GM19328 (cell line): ENCODE data around the gene RGL2.
"Not testable (repeated sequence)": the region's sequence is repeated elsewhere in the genome, so short reads cannot be mapped to it uniquely, and the experiment has no call there.

Source experiments
- ATAC-seq: cut with Tn5 transposase; IDR thresholded peaks from one replicate; pipeline ENCODE4 v1.9.1; 2021; ENCODE audit warnings: mild to moderate bottlenecking, moderate library complexity; ENCODE audit not compliant: unreplicated experiment

RGL2 gene

DNA sequence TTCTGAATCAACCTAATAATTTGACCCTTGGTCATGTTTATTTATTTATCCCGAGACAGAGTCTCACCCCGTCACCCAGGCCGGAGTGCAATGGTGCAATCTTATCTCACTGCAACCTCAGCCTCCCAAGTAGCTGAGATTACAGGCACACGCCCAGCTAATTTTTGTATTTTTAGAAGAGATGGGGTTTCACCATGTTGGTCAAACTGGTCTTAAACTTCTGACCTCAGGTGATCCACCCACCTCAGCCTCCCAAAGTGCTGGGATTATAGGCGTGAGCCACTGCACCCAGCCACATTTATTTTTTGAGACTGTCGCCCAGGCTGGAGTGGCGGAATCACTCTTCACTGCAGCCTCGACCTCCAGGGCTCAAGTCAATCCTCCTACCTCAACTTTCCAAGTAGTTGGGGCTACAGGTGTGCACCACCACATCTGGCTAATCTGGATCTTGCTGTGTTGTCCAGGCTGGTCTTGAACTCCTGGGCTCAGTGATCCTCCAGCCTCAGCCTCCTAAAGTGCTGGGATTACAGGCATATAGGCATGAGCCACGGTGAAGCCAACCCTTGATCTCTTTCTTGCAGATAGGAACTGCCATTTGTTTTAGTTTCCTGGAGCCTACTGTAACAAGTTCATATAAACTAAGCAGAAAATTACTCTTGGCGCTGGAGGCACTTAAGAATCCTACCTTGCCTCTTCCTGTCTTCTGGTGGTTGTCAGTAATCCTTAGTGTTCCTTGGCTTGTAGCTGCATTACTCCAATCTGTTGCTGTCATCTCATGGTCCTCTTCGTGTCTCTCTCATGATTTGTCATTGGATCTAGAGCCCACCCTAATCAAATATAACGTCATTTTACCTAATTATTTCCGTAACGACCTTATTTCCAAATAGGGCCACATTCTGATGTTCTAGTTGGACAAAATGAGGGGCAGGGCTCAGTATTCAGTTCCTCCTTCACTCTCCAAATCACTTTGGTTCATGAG is 24.5 kb downstream of the RGL2 start:
- ATAC-seq: no peak

DNA sequence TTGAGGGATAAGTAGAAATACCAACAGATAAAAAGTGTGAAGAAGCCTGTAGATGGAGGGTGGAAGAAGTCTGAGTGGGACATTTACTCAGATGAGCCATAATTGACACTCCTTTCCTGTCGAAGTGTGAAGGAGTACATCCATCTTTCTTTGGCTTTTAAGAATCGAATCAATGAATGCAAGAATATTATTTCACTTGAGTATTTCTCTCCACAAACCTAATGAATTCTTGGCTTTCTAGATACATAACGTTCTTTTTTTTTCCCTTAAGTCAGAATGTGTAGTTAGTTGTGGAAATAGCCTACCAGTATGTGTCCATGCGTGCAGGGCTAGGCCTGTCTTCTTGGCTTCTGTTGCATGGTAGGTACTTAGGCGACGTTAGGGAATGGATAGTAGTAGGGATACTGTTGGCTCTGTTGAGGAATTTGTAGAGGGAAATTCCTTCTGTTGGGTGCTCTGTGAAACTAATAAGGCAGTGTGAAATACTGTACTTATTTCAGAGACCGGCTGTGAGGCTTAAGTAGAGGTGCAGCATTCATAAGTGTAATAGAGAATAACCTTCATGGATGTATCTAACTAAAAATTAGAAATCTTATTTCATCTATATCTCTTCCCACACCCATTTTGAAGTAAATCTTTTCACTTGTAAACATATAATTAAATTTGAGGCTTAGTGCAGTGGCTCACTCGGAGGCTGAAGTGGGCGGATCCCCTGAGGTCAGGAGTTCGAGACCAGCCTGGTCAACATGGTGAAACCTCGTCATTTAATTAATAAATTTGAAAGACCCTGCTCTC is 25.4 kb downstream of the RGL2 start:
- no peak for ATAC-seq

DNA sequence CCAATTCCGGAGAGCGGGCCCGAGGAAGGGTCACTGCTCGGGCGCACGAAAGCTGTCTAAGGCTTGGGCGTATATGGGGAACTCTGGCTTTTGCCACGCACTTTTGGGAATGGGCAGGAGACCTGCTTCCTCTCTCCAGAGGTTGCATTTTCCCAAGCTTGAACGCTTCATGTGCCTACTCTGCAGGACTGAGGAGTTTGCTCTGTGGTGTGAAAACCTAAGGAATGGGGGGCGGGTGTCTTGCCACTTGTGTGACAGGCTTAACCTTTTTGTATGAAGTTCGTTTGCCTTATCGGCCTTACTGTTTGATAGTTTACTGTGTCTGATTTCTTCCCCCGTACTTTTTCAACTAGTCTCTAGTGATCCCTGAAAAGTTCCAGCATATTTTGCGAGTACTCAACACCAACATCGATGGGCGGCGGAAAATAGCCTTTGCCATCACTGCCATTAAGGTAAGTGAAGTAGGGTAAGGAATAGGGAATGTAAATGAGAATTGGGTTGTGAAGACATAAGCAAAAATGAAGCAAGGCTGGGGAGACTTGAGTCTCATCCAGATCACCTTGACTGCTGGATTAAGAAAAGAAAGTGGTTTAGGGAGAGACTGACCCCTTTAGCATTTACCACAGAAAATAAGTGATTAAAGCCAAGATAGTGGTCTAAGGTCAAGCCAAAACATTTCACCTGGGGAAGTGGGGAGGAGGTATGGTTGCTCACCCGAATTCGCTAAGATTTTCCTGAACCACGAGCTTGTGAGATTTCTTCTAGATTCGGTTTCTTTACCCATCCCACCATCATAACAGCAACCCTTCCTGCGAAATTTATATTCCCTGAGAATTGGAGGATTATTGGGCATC is 26.2 kb downstream of the RGL2 start:
- no peak for ATAC-seq

DNA sequence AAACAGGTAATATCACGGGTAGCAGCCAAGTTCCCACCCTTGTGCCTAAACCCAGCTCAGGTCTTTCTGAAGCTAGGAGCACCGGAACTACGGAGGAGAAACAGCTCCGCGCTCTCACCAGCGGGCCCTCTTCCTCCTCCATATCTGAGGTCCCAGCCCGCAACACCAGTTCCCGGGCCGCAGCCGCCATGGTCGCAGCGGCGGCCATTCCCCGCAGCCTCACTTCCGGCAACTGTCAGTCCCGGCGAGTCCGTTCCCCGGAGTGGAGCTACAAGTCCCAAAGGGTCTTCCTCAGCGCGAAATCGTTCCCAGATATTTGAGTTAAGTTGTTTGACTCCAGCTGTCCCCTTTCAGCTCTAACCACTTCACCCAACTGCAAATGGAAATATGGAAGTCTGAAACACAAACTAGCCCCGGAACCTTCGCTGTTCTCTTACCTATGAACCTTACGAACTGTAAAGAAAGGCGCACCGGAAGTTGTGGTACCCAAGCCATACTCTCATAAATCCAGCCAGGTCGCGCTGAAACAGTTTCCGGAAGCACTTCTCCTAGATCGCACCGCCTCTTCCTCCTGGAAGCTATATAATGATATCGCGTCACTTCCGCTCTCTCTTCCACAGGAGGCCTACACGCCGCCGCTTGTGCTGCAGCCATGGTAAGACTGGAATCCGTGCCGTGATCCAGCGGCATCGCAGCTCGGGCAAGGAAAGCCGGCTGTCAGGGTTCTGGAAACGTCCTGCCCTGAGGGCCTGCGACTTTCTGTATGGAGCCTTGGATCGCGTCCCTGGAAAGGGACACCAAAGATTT is 27.1 kb downstream of the RGL2 start, which contains the start of the genes RPS18 and VPS52:
RPS18 (plus strand) TSS at position 608 of the 807 bp plus-strand sequence; CDS start at position 653, 45 bp downstream.
VPS52 (minus strand) TSS at position 409 of the 807 bp plus-strand sequence; CDS start at position 208, 201 bp downstream.
- peak; percentile 77 for ATAC-seq

DNA sequence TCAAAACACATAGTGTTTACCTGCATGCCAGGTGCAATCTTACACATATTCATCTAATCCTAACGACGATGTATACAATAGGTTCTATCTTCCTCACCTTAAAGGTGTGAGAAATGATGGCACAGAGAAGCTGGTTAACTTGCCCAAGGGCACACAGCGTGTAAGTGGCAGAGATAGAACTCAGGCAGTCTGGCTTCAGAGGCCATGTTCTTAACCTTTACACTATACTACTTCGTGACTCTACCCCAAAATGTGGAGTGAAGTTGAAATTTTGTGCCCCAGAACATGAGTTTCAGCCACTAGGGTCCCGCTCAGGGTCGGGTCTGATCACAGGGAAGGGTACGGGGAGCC is 27.6 kb downstream of the RGL2 start:
- ATAC-seq: no peak

DNA sequence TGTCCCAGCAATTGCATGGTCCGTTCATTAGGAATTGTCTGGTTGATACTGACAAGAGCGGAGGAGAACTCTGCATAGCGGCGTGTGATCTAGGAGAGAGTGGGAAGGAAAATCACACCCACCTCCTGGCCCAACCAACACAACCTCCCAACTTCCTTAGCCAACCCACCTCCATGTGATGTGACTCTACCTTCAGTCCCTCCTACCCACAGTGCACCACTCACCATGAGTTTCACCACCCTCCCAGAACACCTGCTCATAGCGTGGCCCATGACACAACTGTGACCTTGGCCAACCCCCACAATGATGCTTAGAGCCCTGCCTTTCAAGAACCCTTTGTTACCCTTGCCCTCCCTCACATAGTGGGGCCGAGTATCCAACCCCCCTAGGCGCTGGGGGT is 34.7 kb downstream of the RGL2 start:
- no peak for ATAC-seq

DNA sequence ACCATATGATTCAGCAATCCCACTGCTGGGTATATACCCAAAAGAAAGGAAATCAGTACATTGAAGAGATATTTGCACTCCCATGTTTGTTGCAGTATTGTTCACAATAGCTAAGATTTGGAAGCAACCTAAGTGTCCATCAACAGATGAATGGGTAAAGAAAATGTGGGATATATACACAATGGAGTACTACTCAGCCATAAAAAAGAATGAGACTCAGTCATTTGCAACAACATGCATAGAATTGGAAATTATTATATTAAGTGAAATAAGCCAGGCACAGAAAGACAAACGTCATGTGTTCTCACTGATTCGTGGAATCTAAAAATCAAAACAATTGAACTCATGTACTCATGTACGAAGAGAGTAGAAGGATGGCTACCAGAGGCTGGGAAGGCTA is 36.3 kb downstream of the RGL2 start:
- ATAC-seq: not testable (repeated sequence)

DNA sequence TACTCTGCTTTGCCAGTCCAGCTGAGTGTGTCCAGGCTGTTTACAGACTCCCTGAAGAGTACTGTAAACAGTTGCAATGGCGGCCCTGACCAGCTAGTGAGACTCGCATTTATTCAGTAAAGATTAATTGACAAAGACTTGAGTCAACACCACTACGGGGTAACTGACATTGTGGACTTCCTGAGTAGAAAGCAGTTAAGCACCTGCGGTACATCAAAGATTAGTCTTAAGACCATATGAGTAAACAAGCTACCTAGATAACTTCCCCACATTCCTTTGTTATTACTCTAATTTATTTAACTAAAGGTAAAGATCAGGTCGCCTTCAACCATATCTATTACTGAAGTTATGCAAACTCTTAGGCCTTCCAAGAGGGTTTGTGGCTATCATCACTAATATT is 39.7 kb downstream of the RGL2 start:
- ATAC-seq: no peak

DNA sequence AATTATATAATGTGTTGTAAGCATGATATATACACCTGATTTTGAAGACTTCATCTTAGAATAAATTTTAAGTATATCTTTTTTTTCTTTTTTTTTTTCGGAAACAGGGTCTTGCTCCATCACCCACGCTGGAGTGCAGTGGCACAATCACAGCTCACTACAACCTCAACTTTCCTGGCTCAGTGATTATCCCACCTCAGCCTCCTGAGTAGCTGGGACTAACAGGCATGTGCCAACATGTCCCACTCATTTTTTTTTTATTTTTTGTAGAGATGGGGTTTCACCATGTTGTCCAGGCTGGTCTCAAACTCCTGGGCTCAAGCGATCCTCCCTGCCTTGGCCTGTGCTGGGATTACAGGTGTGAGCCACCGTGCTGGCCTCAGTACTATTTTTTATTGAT is 44.2 kb downstream of the RGL2 start:
- no peak for ATAC-seq

DNA sequence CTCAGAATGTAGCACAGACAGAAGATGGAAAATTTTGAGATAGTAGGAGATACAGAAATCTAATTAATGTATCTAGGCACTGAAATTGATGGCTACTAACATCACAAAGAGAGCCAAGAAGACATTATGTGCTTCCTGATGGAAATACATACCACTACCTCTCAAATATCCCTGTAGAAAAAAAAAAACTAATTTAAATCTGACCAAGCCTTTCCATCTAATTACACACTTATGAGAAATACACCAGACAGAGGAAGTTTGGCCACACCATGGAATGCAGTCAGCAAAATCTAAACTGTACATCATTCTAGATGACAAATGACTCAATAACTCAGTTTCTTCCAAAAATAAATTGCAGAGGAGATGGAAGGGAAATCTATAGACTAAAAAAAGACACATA is 46.0 kb downstream of the RGL2 start:
- ATAC-seq: no peak

DNA sequence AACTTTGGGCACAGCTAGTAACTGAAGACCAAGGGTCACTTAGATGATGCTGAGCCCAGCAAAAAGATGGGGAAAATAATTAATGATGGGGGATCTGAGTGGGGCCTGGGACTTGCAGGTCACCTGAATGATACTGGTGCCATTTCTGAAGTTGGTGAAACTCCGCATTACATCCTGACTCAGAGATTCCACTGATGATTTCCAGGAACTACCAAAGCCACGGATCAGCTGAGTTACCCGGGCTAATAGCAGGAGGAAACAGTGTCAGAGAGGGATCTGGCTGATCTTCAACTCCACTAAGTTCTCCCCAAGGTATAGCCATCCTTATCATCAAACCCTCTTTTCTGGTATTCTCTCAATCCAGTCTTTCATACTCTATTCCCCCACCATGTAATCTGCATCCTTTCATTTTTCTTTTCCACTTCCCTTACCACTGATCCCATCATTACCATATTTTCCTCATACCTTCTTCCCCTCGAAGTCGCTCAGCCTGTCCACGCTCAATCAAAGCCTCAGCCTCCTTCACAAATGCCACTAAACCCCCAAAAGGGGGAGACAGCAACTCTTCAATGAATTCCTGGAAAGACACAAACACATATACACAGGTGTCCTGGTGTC is 47.2 kb downstream of the RGL2 start:
- ATAC-seq: no peak

DNA sequence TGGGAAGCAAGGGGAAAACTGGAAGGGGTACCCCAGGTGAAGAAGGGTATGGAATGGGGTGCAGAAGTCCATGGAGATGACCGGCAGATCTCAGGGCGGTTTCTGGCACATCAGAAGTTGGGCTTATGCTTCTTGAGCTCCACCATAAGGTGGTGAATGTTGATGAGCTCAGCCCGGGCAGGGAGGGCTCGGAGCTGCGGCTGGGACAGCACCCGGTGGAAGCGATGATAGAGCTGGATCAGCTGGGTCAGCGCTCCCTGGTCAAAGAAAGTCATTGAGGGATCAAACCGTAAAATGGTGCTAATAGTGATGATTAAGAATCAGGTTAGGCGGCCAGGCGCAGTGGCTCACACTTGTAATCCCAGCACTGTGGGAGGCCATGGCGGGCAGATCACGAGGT is 48.0 kb downstream of the RGL2 start:
- no peak for ATAC-seq

DNA sequence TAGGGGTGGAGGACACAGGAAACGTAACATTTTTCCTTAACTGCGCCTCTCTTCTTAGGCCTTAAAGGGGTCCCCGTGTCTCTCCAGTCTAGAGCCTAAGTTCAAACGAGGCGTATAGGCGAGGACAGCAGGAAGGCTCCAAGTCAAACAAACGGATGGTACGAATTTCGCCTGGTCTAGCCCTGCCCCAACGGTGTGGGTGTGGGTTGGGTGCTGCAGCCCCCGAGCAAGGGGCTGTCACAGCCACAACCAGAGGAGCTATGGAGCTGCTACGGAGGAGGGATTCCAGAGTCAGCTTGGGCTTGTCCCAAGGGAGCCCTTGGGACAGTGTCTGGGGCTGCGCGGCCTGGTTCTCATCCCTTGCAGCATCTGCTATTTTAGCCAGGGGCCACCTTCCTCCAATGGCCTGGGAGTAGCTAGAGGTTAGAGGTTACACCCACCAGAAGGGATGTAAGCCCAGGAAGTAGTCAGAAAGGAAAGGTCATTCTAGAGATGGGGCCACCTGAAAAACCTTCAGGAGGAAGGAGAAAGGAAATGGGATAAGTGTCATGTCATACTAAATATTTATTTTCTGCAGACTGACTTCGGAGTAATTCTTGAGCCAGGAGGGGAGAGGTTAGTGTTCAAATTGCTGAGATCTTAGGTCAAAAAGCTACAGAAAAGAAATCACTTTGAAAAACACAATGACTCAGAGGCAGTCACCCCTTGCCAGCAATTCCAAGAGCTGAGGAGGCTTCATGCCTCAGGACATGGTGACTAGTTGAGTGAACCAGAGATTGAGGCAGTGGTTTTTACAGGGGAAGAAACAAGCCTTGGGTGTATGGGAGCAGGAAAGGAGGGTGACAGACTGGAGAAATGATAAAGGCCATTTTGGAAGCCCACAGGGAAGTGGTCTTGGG is 48.8 kb downstream of the RGL2 start:
- no peak for ATAC-seq

DNA sequence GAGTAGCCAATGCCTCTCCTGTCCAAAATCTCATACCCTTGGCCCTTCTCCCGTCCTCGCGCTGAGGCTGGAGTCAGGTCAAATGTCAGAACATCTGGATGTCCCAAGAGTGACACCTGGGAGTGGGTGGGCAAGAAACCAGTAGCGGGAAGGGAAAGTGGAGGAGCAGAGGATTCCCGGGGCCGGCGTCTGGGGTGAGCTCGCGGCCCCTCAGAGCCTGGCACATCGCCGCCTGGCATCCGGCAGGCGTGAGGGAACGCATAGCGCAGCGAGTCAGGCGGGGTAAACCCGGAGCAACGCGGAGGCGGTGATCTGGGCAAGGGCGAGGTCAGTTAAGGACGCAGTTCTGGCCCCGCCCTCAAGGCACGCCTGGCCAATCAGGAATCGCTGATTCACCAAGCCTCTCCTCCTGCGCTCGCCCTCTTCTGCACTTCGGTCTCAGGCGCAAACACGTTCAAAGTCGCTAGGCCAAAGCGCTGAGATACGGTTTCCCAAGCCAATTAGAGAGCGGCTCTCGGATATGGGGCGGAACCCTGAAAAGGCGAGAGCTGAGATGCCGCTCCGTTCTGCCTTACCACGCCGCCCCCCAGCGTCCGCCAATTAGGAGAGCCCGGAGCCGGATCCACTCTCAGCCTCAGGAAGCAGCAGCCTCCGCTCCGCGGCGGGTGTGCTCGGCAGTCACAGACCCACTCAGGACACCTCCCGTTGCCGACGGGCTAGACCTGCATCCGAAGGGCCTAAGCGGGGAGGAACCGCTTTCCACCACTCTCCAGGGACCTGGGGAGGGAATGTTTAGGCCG is 49.6 kb downstream of the RGL2 start:
- peak; percentile 84 for ATAC-seq

DNA sequence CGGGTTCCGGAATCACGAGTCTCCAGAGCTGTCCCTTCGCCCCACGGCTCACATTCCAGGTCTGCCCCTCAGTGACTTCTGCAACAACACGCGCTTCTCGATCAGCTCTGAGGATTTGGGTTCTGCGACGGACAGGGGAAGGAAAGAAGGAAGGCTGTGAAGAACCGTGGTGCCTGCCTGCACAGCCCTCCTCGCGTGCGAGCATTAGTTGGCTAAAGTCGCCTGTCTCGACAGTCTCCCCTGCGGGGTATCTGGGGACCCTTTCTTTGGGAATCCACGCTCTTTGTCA is 50.2 kb downstream of the RGL2 start:
- no peak for ATAC-seq

DNA sequence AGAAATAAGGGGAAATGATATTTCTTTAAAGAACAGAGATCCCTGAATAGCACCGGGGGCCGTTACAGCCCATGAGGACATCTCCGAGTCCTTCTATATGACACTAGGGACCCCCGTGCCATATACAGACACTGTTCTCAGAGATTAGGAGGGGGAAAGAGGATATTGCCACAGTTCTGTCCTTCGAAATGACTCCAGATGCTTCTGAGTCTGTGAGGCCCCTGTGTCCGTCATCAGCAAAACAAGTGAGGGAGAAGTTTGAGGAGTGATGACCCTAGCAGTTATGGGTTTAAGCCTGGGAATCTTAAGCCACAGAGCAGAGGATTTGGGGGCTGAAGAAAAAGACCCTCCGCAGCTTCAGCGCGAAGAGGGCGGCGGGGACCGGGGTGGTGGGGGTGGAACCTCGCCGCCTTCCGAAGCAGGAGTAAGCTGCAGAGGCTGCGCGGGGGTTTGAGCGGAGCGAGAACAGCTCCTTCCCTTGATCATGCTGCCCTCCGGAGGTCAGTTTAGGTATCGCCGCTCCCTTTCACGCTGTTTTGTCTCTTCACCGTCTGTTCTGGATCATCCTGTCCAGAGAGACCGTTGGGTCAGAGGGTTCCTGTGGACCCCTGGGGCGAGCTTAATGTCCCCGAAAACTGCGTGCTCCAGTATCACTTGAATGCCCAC is 50.6 kb downstream of the RGL2 start:
- no peak for ATAC-seq

DNA sequence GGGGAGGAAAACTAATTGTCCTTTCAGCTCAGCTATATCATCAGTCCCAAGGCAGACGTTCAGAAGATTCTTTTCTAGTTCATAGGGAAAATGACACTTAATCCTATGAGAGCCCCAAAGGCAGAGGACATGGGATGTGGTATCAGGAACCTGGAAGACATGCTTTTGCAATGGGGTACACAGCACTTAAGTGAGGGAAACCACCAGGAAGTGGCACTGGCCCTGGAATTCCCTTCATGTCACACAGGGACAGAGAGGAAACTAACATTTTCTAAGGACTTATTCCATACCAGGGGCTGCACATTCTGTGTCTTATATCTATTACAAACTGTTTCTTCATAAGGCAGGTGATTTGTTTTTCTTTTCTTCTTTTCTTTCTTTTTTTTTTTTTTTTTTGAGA is 55.3 kb downstream of the RGL2 start:
- ATAC-seq: no peak
